Thoracic aorta (tissue), 2 donors: ENCODE data around the gene MYH15. TPM values are rescaled to one million over a fixed set of nuclear protein-coding genes. Genes with fewer than 3 reads are reported as not detected.

Experiments
- ATAC-seq: fragments of 150-250 bp; one replicate; pipeline ENCODE4 v1.8.0; 2017; ENCODE audit warnings: low read depth; ENCODE audit not compliant: insufficient number of reproducible peaks, low FRiP score
- DNase-seq: peaks from one replicate; pipeline ENCODE4 v3.0.0-alpha.2; 2020; ENCODE audit warnings: low spot score
- H3K27ac ChIP-seq, 2 donors: fragments of 200-600 bp; sonication (generic); 1 replicate in 1 of 2; 2 replicates in 1 of 2; pipeline ENCODE4 v1.5.1; 2016; ENCODE audit warnings: mild to moderate bottlenecking in 2 of 2, moderate library complexity in 2 of 2
- H3K27me3 ChIP-seq: fragments of 200-600 bp; sonication (generic); replicated peaks from 2 replicates; pipeline ENCODE4 v1.6.0; 2016; ENCODE audit warnings: mild to moderate bottlenecking; ENCODE audit not compliant: insufficient read depth
- H3K36me3 ChIP-seq: fragments of 200-600 bp; sonication (generic); one replicate; pipeline ENCODE4 v1.5.1; 2016
- H3K4me1 ChIP-seq, 2 donors: fragments of 200-600 bp; sonication (generic); 1 replicate in 1 of 2; 2 replicates in 1 of 2; pipeline versions ENCODE4 v1.5.1 to v1.6.0; 2016; ENCODE audit warnings: low read depth in 2 of 2, mild to moderate bottlenecking in 1 of 2; ENCODE audit not compliant: control insufficient read depth in 1 of 2
- H3K4me3 ChIP-seq: fragments of 200-600 bp; sonication (generic); 2 replicates; pipeline ENCODE4 v1.5.1; 2016; ENCODE audit warnings: mild to moderate bottlenecking
- H3K9me3 ChIP-seq: fragments of 200-600 bp; sonication (generic); 2 replicates; pipeline ENCODE4 v1.5.1; 2016
- CTCF ChIP-seq: fragments of 200-600 bp; sonication (generic); IDR thresholded peaks from one replicate; pipeline ENCODE4 v1.5.1; 2019; ENCODE audit warnings: antibody characterized with exemption
- total RNA-seq, 2 donors: library from RNA; depleted of rRNA; stranded (reverse); fragments of >200 nt; gene quantifications; one replicate each; pipeline versions ENCODE4 v1.1.0 to v1.2.3, GENCODE V29; 2016

Gene MYH15
- total RNA-seq, 2 donors from 2014 or later: 0.14 TPM; not detected in 1

DNA sequence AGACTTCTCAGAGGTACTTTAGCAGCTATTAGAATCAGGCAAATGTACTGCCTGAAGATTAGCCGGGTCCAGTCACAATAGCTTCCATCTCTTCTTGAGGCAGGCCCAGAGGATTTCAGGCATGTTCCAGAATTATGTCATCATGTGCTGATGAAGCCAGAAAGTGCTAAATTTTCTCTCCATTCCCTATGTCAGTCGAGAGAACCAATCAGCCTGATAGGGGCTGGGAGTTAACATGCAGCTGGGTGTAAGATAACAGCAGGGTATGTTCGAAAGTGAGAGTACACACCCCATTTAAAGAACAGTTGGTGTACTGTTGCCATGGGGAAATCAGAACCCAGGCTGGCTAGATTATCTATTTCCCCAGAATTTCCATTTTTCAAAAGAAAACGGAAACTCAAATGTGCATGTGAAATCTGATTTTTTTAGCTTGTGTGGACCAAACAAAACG is 48.7 kb downstream of the MYH15 start:
- Histone ChIP-seq H3K4me1 (no peaks in the 10 kb centered on the region), H3K9me3 (no peaks in the 10 kb centered on the region), H3K27ac (no peak overlapping the region), H3K4me3 (no peak overlapping the region), H3K27me3 (no peaks in the 10 kb centered on the region), H3K36me3 (no peaks in the 10 kb centered on the region)
- DNase-seq (no peak), ATAC-seq (no peak)
- TF ChIP-seq CTCF: no peak

DNA sequence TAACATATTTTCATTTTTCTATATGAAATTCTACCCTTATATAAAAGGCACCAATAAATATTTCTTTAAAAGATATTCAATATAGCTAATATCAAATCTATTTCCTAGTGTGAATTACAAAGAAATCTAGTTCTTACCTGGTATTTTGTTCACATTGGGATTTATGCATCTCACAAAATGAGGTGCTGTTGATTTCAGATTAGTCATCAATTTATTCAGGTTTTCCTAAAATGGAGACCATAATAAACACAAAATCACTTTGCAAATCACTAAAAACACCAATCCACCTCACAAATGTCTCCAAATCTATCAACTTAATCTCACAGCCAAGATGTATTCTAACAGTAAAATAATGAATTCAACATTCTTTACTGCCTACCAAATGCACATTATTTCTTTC is 51.2 kb downstream of the MYH15 start:
- no peaks in the 10 kb centered on the region for H3K4me1 ChIP-seq
- no peak for TF ChIP-seq CTCF
- no peak for ATAC-seq

GRCh38 chr3:108455212-108455705 is 55.1 kb downstream of the MYH15 start:
- no peak overlapping the region for H3K27ac ChIP-seq
- ATAC-seq: no peak
- no peaks in the 10 kb centered on the region for H3K27me3 ChIP-seq

More for the DNA sequence above, 51.2 kb downstream of the MYH15 start:
- no peaks in the 10 kb centered on the region for H3K36me3 ChIP-seq
- no peaks in the 10 kb centered on the region for H3K27me3 ChIP-seq
- no peak overlapping the region for H3K4me3 ChIP-seq
- H3K27ac ChIP-seq: no peak overlapping the region
- no peaks in the 10 kb centered on the region for H3K9me3 ChIP-seq
- DNase-seq: no peak

DNA sequence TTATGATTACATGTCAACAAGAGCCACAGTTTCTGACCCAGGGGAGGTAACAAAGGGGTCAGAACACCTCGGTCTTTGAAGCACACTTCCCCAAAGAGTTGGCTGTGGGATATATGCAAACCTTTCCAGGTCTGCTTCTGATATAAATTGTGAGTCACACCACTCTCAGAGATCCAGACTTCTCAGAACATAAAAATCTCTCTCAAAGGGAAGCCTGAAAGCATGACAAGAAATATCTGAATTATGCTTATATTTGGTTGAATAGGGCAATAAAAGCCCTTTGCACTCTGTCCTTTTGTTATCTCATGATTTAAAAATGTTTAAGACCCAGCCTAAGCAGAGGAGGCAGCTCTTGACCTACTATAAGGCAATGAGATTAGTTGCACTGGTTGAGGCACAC is 56.8 kb downstream of the MYH15 start:
- no peaks in the 10 kb centered on the region for H3K4me1 ChIP-seq
- DNase-seq (no peak), ATAC-seq (no peak)
- H3K27me3 ChIP-seq: no peaks in the 10 kb centered on the region
- no peak overlapping the region for H3K27ac ChIP-seq
- H3K4me3 ChIP-seq: no peak overlapping the region
- no peaks in the 10 kb centered on the region for H3K9me3 ChIP-seq
- TF ChIP-seq CTCF: no peak
- no peaks in the 10 kb centered on the region for H3K36me3 ChIP-seq

More at GRCh38 chr3:108455212-108455705, 55.1 kb downstream of the MYH15 start:
- H3K4me1 ChIP-seq: no peaks in the 10 kb centered on the region
- no peaks in the 10 kb centered on the region for H3K9me3 ChIP-seq
- no peak for DNase-seq
- no peaks in the 10 kb centered on the region for H3K36me3 ChIP-seq
- no peak overlapping the region for H3K4me3 ChIP-seq
- no peak for TF ChIP-seq CTCF

DNA sequence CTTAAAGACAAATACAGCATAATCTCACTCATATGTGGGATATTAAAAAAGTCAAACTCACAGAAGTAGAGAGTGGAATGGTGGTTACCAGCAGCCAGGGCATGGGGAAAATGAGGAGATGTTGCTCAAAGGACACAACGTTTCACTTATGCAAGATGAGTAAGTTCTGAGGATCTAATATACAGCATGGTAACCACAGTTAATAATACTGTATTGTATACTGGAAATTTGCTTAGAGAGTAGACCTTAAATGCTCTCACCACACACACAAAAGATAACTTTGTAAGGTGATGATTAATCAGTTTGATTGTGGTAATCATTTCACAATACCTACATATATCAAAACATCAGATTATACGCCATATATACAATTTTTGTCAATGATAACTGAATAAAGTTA is 60.0 kb downstream of the MYH15 start:
- H3K36me3 ChIP-seq: no peaks in the 10 kb centered on the region
- no peak overlapping the region for H3K27ac ChIP-seq
- H3K27me3 ChIP-seq: no peaks in the 10 kb centered on the region
- H3K4me3 ChIP-seq: no peak overlapping the region
- ATAC-seq (no peak), DNase-seq (no peak)
- TF ChIP-seq CTCF: no peak
- H3K9me3 ChIP-seq: no peaks in the 10 kb centered on the region
- H3K4me1 ChIP-seq: no peaks in the 10 kb centered on the region
